PFSK-1 (cell line): ENCODE measurements around the gene MT1M.

Experiments
- FOXP2 ChIP-seq: optimal IDR thresholded peaks from 2 replicates; pipeline ENCODE3; 2011; ENCODE audit warnings: borderline replicate concordance, control low read depth, inconsistent platforms; ENCODE audit not compliant: insufficient read depth; ENCODE audit errors: extremely low read length, extremely low read depth
- POLR2AphosphoS5 ChIP-seq: IDR thresholded peaks from 2 replicates; pipeline ENCODE4 v1.6.1; 2012; ENCODE audit warnings: low read depth, mild to moderate bottlenecking, control low read depth, low read length, moderate library complexity
- REST ChIP-seq, 2 experiments: IDR thresholded peaks; 2 replicates each; pipeline versions ENCODE4 v1.6.1 to v1.8.0; 2011 to 2012; ENCODE audit warnings: low read depth in 2 of 2, low read length in 2 of 2, control low read depth in 1 of 2, inconsistent platforms in 1 of 2, mild to moderate bottlenecking in 1 of 2, moderate library complexity in 1 of 2; ENCODE audit not compliant: insufficient read depth in 1 of 2
- SIN3A ChIP-seq: IDR thresholded peaks from 2 replicates; pipeline ENCODE4 v1.6.1; 2012; ENCODE audit warnings: mild to moderate bottlenecking, low read length, moderate library complexity, borderline replicate concordance; ENCODE audit not compliant: insufficient read depth
- TAF1 ChIP-seq: IDR thresholded peaks from 2 replicates; pipeline ENCODE4 v1.6.1; 2012; ENCODE audit warnings: low read length, control low read depth, borderline replicate concordance; ENCODE audit not compliant: insufficient read depth

- TF ChIP-seq REST (IDR thresholded peaks at IDR 0.05; ENCODE audit: insufficient read depth in 1 of 2, low read depth in 2 of 2, low read length in 2 of 2) (no peak), POLR2AphosphoS5 (no peak), TAF1 (no peak), SIN3A (peak; percentile 76; the same call in 1 of the 2 replicates), FOXP2 (peak; percentile 66)
Measured at GRCh38 chr16:56608043-56608875, 24.2 kb upstream of the MT1M start, which contains the start of gene MT2A.
